Measurements from ENCODE around the gene F12.

- TF ChIP-seq POLR2A (IDR thresholded peaks at IDR 0.05; ENCODE audit: borderline replicate concordance, extremely low read depth, insufficient read depth, insufficient read length) (no peak), SIN3A (IDR thresholded peaks at IDR 0.05; ENCODE audit: low read depth) (no peak), TCF7L2 (IDR thresholded peaks at IDR 0.05; ENCODE audit: borderline replicate concordance, extremely low read depth, insufficient read depth, insufficient read length) (no peak), SP1 (IDR thresholded peaks at IDR 0.05; ENCODE audit: low read depth) (no peak), ELF1 (IDR thresholded peaks at IDR 0.05; ENCODE audit: borderline replicate concordance, low read depth) (no peak), CEBPB (IDR thresholded peaks at IDR 0.05; ENCODE audit: low read depth) (no peak), EZH2 (IDR thresholded peaks at IDR 0.05) (no peak), JUND (IDR thresholded peaks at IDR 0.05) (no peak)
- TF ChIP-seq, protein P1, sequence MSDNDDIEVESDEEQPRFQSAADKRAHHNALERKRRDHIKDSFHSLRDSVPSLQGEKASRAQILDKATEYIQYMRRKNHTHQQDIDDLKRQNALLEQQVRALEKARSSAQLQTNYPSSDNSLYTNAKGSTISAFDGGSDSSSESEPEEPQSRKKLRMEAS (IDR thresholded peaks at IDR 0.05): no peak
- TF ChIP-seq, protein P2, sequence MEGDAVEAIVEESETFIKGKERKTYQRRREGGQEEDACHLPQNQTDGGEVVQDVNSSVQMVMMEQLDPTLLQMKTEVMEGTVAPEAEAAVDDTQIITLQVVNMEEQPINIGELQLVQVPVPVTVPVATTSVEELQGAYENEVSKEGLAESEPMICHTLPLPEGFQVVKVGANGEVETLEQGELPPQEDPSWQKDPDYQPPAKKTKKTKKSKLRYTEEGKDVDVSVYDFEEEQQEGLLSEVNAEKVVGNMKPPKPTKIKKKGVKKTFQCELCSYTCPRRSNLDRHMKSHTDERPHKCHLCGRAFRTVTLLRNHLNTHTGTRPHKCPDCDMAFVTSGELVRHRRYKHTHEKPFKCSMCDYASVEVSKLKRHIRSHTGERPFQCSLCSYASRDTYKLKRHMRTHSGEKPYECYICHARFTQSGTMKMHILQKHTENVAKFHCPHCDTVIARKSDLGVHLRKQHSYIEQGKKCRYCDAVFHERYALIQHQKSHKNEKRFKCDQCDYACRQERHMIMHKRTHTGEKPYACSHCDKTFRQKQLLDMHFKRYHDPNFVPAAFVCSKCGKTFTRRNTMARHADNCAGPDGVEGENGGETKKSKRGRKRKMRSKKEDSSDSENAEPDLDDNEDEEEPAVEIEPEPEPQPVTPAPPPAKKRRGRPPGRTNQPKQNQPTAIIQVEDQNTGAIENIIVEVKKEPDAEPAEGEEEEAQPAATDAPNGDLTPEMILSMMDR (IDR thresholded peaks at IDR 0.05 in 2 of 3, conservative IDR thresholded peaks at IDR 0.05 in 1 of 3; ENCODE audit: borderline replicate concordance in 1 of 3, insufficient read depth in 1 of 3, low read depth in 2 of 3, low read length in 2 of 3): no peak; a peak in 1 of 6 replicates
These were observed 47.2 kb upstream of the F12 start for GRCh38 chr5:177456591-177456964.
